Umbilical cord (tissue), 2 donors: ENCODE results near the gene MYLK2. TPM values are rescaled to one million over a fixed set of nuclear protein-coding genes. Genes with fewer than 3 reads are reported as not detected.
"Not testable (repeated sequence)": the region's sequence is repeated elsewhere in the genome, so short reads cannot be mapped to it uniquely, and the experiment has no call there.

ENCODE experiments used
- DNase-seq: peaks from one replicate; pipeline ENCODE4 v3.0.0-alpha.2; 2015; ENCODE audit warnings: low spot score
- total RNA-seq: library from RNA; depleted of rRNA; stranded (reverse); fragments of >200 nt; gene quantifications from one replicate; pipeline ENCODE4 v1.2.3, GENCODE V29; 2014; ENCODE audit warnings: low replicate concordance; ENCODE audit not compliant: insufficient read depth

Gene MYLK2
- total RNA-seq, result 0.72 TPM

GRCh38 chr20:31819083-31819784 is at the start of gene MYLK2:
Gene MYLK2 (plus strand): TSS chr20:31819356. CDS start chr20:31819581, 225 bp downstream.
- no peak for DNase-seq

- no peak for DNase-seq
These were observed 49.5 kb upstream of the MYLK2 start for GRCh38 chr20:31769681-31770080.

GRCh38 chr20:31770243-31770642 is 48.9 kb upstream of the MYLK2 start:
- no peak for DNase-seq

GRCh38 chr20:31774408-31774807 is 44.7 kb upstream of the MYLK2 start:
- no peak for DNase-seq

- DNase-seq, result no peak
These were observed 38.3 kb upstream of the MYLK2 start for GRCh38 chr20:31780839-31781238.

- no peak for DNase-seq
These were observed 37.2 kb upstream of the MYLK2 start for GRCh38 chr20:31781945-31782344.

GRCh38 chr20:31784354-31785044 is 34.7 kb upstream of the MYLK2 start:
- DNase-seq, result no peak

- no peak for DNase-seq
These were observed 34.1 kb upstream of the MYLK2 start for GRCh38 chr20:31785089-31785488.

- no peak for DNase-seq
These were observed 30.6 kb upstream of the MYLK2 start for GRCh38 chr20:31788578-31788977.

- no peak for DNase-seq
These were observed 28.8 kb upstream of the MYLK2 start for GRCh38 chr20:31790401-31790800.

- DNase-seq, result no peak
These were observed 21.8 kb upstream of the MYLK2 start for GRCh38 chr20:31797364-31797763.

GRCh38 chr20:31801508-31801907 is 17.6 kb upstream of the MYLK2 start:
- no peak for DNase-seq

GRCh38 chr20:31803552-31804291 is 15.4 kb upstream of the MYLK2 start:
- DNase-seq, result no peak

- no peak for DNase-seq
These were observed 12.4 kb upstream of the MYLK2 start for GRCh38 chr20:31806564-31807355.

- DNase-seq, result no peak
These were observed 10.7 kb upstream of the MYLK2 start for GRCh38 chr20:31808481-31808880.

GRCh38 chr20:31809661-31810060 is 9.5 kb upstream of the MYLK2 start:
- DNase-seq, result no peak

GRCh38 chr20:31811198-31811597 is 8.0 kb upstream of the MYLK2 start:
- DNase-seq, result no peak

- DNase-seq, result peak; percentile 70
These were observed 7.1 kb upstream of the MYLK2 start for GRCh38 chr20:31811796-31812728.

GRCh38 chr20:31813611-31814010 is 5.5 kb upstream of the MYLK2 start:
- no peak for DNase-seq

- not testable (repeated sequence) for DNase-seq
These were observed 5.0 kb upstream of the MYLK2 start for GRCh38 chr20:31814142-31814541.
